Measurements from ENCODE around the gene C1QL1. TPM values are rescaled to one million over a fixed set of nuclear protein-coding genes. Genes with fewer than 3 reads are reported as not detected.

The C1QL1 gene
- total RNA-seq, 1 experiment from 2014 or later, result 3.5 TPM

GRCh38 chr17:44934745-44935105, 33.4 kb downstream of the C1QL1 start:
- H3K4me1 ChIP-seq (ENCODE audit: control insufficient read depth in 1 of 2, insufficient read depth in 2 of 2, low read length in 2 of 2), result no peaks in the 10 kb centered on the region
- 0 out of 2 replicates have a peak, but pooled peaks cover 5% of the 10 kb centered on the region for H4K20me1 ChIP-seq (ENCODE audit: insufficient read depth)
- no peak overlapping the region for H3K4me2 ChIP-seq (ENCODE audit: low read length)
- H3K9ac ChIP-seq (ENCODE audit: low read length), result no peak overlapping the region
- peaks cover 47% of the 10 kb centered on the region for H3K79me2 ChIP-seq (ENCODE audit: insufficient read depth, low read length)
- no peak overlapping the region for H2AFZ ChIP-seq (ENCODE audit: low read depth, low read length, poor library complexity, severe bottlenecking)
- no TSS peak for BruUV-seq (replicated peaks)
- ChIA-PET CTCF (no interaction called here), RAD21 (ENCODE audit: low non-redundant PET in 1 of 2, low total read pairs in 2 of 2, uncharacterized antibody in 2 of 2, unreplicated experiment in 2 of 2) (no interaction called here), POLR2A (no interaction called here)
- H3K9me2 ChIP-seq (ENCODE audit: insufficient read depth), result no peaks in the 10 kb centered on the region
- TF ChIP-seq SIN3A (IDR thresholded peaks at IDR 0.05; ENCODE audit: low read depth) (no peak), EZH2phosphoT487 (IDR thresholded peaks at IDR 0.05; ENCODE audit: borderline replicate concordance) (no peak), EGR1 (IDR thresholded peaks at IDR 0.05; ENCODE audit: low read depth) (no peak), ZBTB33 (IDR thresholded peaks at IDR 0.05; ENCODE audit: extremely low read depth, insufficient replicate concordance, low read length) (no peak), POLR2A (IDR thresholded peaks at IDR 0.05; ENCODE audit: borderline replicate concordance, extremely low read depth, insufficient read depth, insufficient read length) (no peak), CEBPB (IDR thresholded peaks at IDR 0.05; ENCODE audit: low read depth) (no peak), SP1 (IDR thresholded peaks at IDR 0.05; ENCODE audit: low read depth) (no peak), ZFX (IDR thresholded peaks at IDR 0.05) (no peak), RAD21 (IDR thresholded peaks at IDR 0.05; ENCODE audit: low read depth) (no peak), ZNF274 (IDR thresholded peaks at IDR 0.05; ENCODE audit: low read depth, low read length) (no peak), POLR2AphosphoS5 (IDR thresholded peaks at IDR 0.05; ENCODE audit: low read depth, low read length) (no peak), ELF1 (IDR thresholded peaks at IDR 0.05; ENCODE audit: borderline replicate concordance, low read depth) (no peak), JUND (IDR thresholded peaks at IDR 0.05) (no peak), TCF7L2 (IDR thresholded peaks at IDR 0.05; ENCODE audit: borderline replicate concordance, extremely low read depth, insufficient read depth, insufficient read length) (no peak), CBX3 (IDR thresholded peaks at IDR 0.05; ENCODE audit: low read depth) (no peak), REST (IDR thresholded peaks at IDR 0.05; ENCODE audit: low read depth) (no peak), YY1 (IDR thresholded peaks at IDR 0.05; ENCODE audit: extremely low read depth, insufficient replicate concordance, low read depth, low read length) (no peak)
- TF ChIP-seq, protein P1, sequence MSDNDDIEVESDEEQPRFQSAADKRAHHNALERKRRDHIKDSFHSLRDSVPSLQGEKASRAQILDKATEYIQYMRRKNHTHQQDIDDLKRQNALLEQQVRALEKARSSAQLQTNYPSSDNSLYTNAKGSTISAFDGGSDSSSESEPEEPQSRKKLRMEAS (IDR thresholded peaks at IDR 0.05), result no peak
- TF ChIP-seq, protein P2, sequence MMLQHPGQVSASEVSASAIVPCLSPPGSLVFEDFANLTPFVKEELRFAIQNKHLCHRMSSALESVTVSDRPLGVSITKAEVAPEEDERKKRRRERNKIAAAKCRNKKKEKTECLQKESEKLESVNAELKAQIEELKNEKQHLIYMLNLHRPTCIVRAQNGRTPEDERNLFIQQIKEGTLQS (IDR thresholded peaks at IDR 0.05), result no peak
- no peak for DNase-seq (ENCODE audit: low read depth, low spot score)
- H3K9me3 ChIP-seq (ENCODE audit: control insufficient read depth in 1 of 2, insufficient read depth in 1 of 2, low read depth in 1 of 2, low read length in 2 of 2), result peaks cover 0 to 4% of the 10 kb centered on the region in 2 experiments; a peak in 1 of 4 replicates
- H3K4me3 ChIP-seq (replicated peaks in 1 of 2; ENCODE audit: low read depth in 1 of 2, low read length in 2 of 2), result no peak overlapping the region
- intact Hi-C loops (cut with micrococcal nuclease), result no loop called here
- ATAC-seq, result no peak
- no peaks in the 10 kb centered on the region for H3K27me3 ChIP-seq (ENCODE audit: insufficient read depth, low read length)
- H3K36me3 ChIP-seq (ENCODE audit: control insufficient read depth in 1 of 2, insufficient read depth in 2 of 2, low read length in 2 of 2), result peaks cover 37 to 71% of the 10 kb centered on the region in 2 experiments
- no peak overlapping the region for H3K27ac ChIP-seq (ENCODE audit: low read depth, low read length)
